IPS-20b (cell line): Measurements from ENCODE around the gene TTC4.

Experiments
- H3K27ac ChIP-seq: one replicate; pipeline ENCODE4 v1.5.1; 2013; ENCODE audit warnings: low read length
- H3K27me3 ChIP-seq: 2 replicates; pipeline ENCODE4 v1.6.1; 2013; ENCODE audit warnings: mild to moderate bottlenecking, low read length, inconsistent platforms; ENCODE audit not compliant: insufficient read depth
- H3K36me3 ChIP-seq: 2 replicates; pipeline ENCODE4 v1.6.1; 2013; ENCODE audit warnings: low read depth, mild to moderate bottlenecking, inconsistent platforms, low read length, moderate library complexity; ENCODE audit not compliant: insufficient read depth
- H3K4me1 ChIP-seq: 2 replicates; pipeline ENCODE4 v1.6.1; 2013; ENCODE audit warnings: mild to moderate bottlenecking, control low read depth, inconsistent platforms, low read length, moderate library complexity; ENCODE audit not compliant: insufficient read depth
- H3K4me3 ChIP-seq: 2 replicates; pipeline ENCODE4 v1.5.1; 2013; ENCODE audit warnings: mild to moderate bottlenecking, low read length, inconsistent platforms
- H3K9ac ChIP-seq: 2 replicates; pipeline ENCODE4 v1.6.1; 2013; ENCODE audit warnings: low read depth, mild to moderate bottlenecking, inconsistent platforms, low read length, moderate library complexity
- H3K9me3 ChIP-seq: 2 replicates; pipeline ENCODE4 v1.6.1; 2013; ENCODE audit warnings: mild to moderate bottlenecking, low read depth, low read length, inconsistent platforms; ENCODE audit not compliant: insufficient read depth

TTC4 gene

GRCh38 chr1:54754045-54754444 lies 38.4 kb downstream of the TTC4 start:
- no peak overlapping the region for H3K9ac ChIP-seq
- no peaks in the 10 kb centered on the region for H3K27me3 ChIP-seq
- H3K4me1 ChIP-seq, result peaks cover 13% of the 10 kb centered on the region; the same call in 1 of the 2 replicates

GRCh38 chr1:54754486-54755285 lies 39.0 kb downstream of the TTC4 start:
- no peaks in the 10 kb centered on the region for H3K9me3 ChIP-seq
- no peak overlapping the region for H3K9ac ChIP-seq
- H3K27me3 ChIP-seq, result no peaks in the 10 kb centered on the region
- H3K4me1 ChIP-seq, result peaks cover 13% of the 10 kb centered on the region; the same call in 1 of the 2 replicates
- no peak overlapping the region for H3K27ac ChIP-seq
- no peak overlapping the region for H3K4me3 ChIP-seq
- H3K36me3 ChIP-seq, result peaks cover 25% of the 10 kb centered on the region

More at GRCh38 chr1:54754045-54754444, 38.4 kb downstream of the TTC4 start:
- Histone ChIP-seq H3K27ac (no peak overlapping the region), H3K4me3 (no peak overlapping the region), H3K9me3 (no peaks in the 10 kb centered on the region), H3K36me3 (peaks cover 25% of the 10 kb centered on the region)

- H3K9ac ChIP-seq, result no peak overlapping the region
- no peaks in the 10 kb centered on the region for H3K9me3 ChIP-seq
- no peaks in the 10 kb centered on the region for H3K4me1 ChIP-seq
- H3K27me3 ChIP-seq, result no peaks in the 10 kb centered on the region
- no peak overlapping the region for H3K27ac ChIP-seq
- H3K36me3 ChIP-seq, result peaks cover 25% of the 10 kb centered on the region
- no peak overlapping the region for H3K4me3 ChIP-seq
These were observed 42.2 kb downstream of the TTC4 start for GRCh38 chr1:54757833-54758232.

GRCh38 chr1:54758678-54759348 lies 43.2 kb downstream of the TTC4 start:
- no peak overlapping the region for H3K9ac ChIP-seq
- H3K4me3 ChIP-seq, result no peak overlapping the region
- no peak overlapping the region for H3K27ac ChIP-seq
- no peaks in the 10 kb centered on the region for H3K27me3 ChIP-seq
- H3K4me1 ChIP-seq, result peaks cover 4% of the 10 kb centered on the region; the same call in 1 of the 2 replicates
- no peaks in the 10 kb centered on the region for H3K9me3 ChIP-seq
- H3K36me3 ChIP-seq, result peaks cover 25% of the 10 kb centered on the region

- H3K9me3 ChIP-seq, result no peaks in the 10 kb centered on the region
- H3K27ac ChIP-seq, result peak overlapping the region; percentile 76
- peaks cover 6% of the 10 kb centered on the region; the same call in 1 of the 2 replicates for H3K4me1 ChIP-seq
These were observed 48.1 kb downstream of the TTC4 start for GRCh38 chr1:54763816-54764132.

GRCh38 chr1:54764133-54764921 lies 48.7 kb downstream of the TTC4 start, which contains the start of gene PARS2:
Gene PARS2, minus strand, starts transcription at chr1:54764523. Its CDS starts 5,362 bp downstream, at chr1:54759161.
- peaks cover 6% of the 10 kb centered on the region; the same call in 1 of the 2 replicates for H3K4me1 ChIP-seq
- peak within 1 kb of the TSS; percentile 98 for H3K4me3 ChIP-seq
- H3K9me3 ChIP-seq, result no peaks in the 10 kb centered on the region
- H3K27ac ChIP-seq, result peak within 1 kb of the TSS; percentile 76
- H3K9ac ChIP-seq, result peak within 1 kb of the TSS; percentile 98
- no peaks in the 10 kb centered on the region for H3K27me3 ChIP-seq
- no peaks in the 10 kb centered on the region for H3K36me3 ChIP-seq

More at GRCh38 chr1:54763816-54764132, 48.1 kb downstream of the TTC4 start:
- H3K4me3 ChIP-seq, result peak overlapping the region; percentile 98
- 0 out of 2 replicates have a peak, but pooled peaks cover under 1% of the 10 kb centered on the region for H3K36me3 ChIP-seq
- H3K9ac ChIP-seq, result peak overlapping the region; percentile 98
- H3K27me3 ChIP-seq, result no peaks in the 10 kb centered on the region

- H3K4me1 ChIP-seq, result peaks cover 6% of the 10 kb centered on the region; the same call in 1 of the 2 replicates
- no peaks in the 10 kb centered on the region for H3K36me3 ChIP-seq
- peak overlapping the region; percentile 98 for H3K4me3 ChIP-seq
- H3K27ac ChIP-seq, result no peak overlapping the region
- H3K9me3 ChIP-seq, result no peaks in the 10 kb centered on the region
- no peaks in the 10 kb centered on the region for H3K27me3 ChIP-seq
- peak overlapping the region; percentile 45; the same call in 1 of the 2 replicates for H3K9ac ChIP-seq
These were observed 49.4 kb downstream of the TTC4 start for GRCh38 chr1:54764922-54765561.

- Histone ChIP-seq H3K9me3 (no peaks in the 10 kb centered on the region), H3K27ac (no peak overlapping the region), H3K4me3 (no peak overlapping the region), H3K4me1 (peaks cover 6% of the 10 kb centered on the region; the same call in 1 of the 2 replicates), H3K27me3 (no peaks in the 10 kb centered on the region), H3K36me3 (no peaks in the 10 kb centered on the region), H3K9ac (no peak overlapping the region)
These were observed 51.1 kb downstream of the TTC4 start for GRCh38 chr1:54766726-54767125.

GRCh38 chr1:54767526-54767925 lies 51.9 kb downstream of the TTC4 start:
- Histone ChIP-seq H3K4me1 (peaks cover 6% of the 10 kb centered on the region; the same call in 1 of the 2 replicates), H3K27me3 (no peaks in the 10 kb centered on the region), H3K9me3 (no peaks in the 10 kb centered on the region), H3K36me3 (no peaks in the 10 kb centered on the region), H3K4me3 (no peak overlapping the region), H3K9ac (no peak overlapping the region), H3K27ac (no peak overlapping the region)

- Histone ChIP-seq H3K4me3 (no peak overlapping the region), H3K9me3 (no peaks in the 10 kb centered on the region), H3K27me3 (no peaks in the 10 kb centered on the region), H3K27ac (no peak overlapping the region), H3K9ac (no peak overlapping the region), H3K36me3 (no peaks in the 10 kb centered on the region), H3K4me1 (peaks cover 6% of the 10 kb centered on the region; the same call in 1 of the 2 replicates)
These were observed 52.4 kb downstream of the TTC4 start for GRCh38 chr1:54768093-54768492.

- no peaks in the 10 kb centered on the region for H3K36me3 ChIP-seq
- no peak overlapping the region for H3K27ac ChIP-seq
- peaks cover 2% of the 10 kb centered on the region for H3K27me3 ChIP-seq
- no peak overlapping the region for H3K4me3 ChIP-seq
- no peaks in the 10 kb centered on the region for H3K9me3 ChIP-seq
- no peak overlapping the region for H3K9ac ChIP-seq
- H3K4me1 ChIP-seq, result no peaks in the 10 kb centered on the region; the same call in 1 of the 2 replicates
These were observed 57.3 kb downstream of the TTC4 start for GRCh38 chr1:54772951-54773350.
